HG03280 (cell line): ENCODE measurements around the gene PDE4D.
"Not testable (repeated sequence)": the region's sequence is repeated elsewhere in the genome, so short reads cannot be mapped to it uniquely, and the experiment has no call there.

ENCODE experiments used
- ATAC-seq: cut with Tn5 transposase; IDR thresholded peaks from one replicate; pipeline ENCODE4 v1.9.1; 2021; ENCODE audit warnings: mild to moderate bottlenecking, moderate library complexity; ENCODE audit not compliant: unreplicated experiment

Gene PDE4D

DNA sequence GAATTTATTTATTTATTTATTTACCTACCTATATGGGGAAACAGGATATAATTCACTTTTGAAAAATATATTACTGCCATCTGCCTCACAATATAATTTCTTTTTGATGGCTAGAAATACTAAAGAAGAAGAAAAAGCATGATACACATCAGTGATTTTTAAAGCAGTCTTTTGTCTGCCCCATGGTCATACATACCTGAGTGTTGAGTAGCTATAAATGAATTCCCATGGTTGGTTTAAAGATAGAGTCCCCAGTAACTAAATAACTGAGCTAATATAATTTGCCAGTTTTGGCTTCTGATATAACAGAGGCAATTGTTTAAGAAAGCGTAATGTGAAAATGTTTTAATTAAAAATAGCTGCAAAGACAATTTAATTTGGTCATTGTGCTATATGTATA lies 447.8 kb downstream of the PDE4D start:
- no peak for ATAC-seq

DNA sequence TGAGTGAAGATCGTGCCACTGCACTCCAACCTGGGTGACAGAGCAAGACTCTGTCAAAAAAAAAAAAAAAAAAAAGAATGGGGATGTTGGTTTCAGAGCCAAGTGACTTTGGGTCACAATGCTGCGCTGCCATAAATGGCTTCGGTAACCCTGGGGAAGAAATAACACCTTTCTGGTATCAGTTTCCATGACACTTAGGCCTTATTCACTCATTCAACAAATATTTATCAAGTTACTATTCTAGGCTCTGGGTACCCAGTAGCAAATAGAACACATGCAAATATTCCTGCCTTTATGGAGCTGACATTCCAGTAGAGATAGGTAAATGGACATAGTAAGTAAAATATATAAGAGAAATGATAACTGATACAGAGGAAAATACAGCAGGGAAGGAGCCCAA lies 454.2 kb downstream of the PDE4D start:
- no peak for ATAC-seq

DNA sequence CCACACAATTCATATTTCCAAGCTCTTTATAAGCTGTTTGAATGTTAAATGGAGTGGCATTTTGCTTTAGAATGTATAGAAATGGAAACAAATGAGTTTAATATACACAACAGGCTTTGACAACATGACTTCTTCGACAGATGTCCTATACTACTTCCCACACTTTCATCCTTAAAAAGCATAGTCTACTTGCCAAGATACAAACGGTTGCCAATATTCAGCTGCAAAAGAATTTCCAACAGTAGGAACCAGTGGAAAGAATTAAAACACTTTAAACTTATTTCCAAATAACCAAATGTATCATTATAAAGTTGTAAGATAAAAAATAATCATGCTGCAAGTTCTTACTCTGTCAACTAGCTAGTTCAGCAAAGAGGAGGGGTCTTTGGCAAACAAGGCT lies 456.4 kb downstream of the PDE4D start:
- ATAC-seq, result no peak

DNA sequence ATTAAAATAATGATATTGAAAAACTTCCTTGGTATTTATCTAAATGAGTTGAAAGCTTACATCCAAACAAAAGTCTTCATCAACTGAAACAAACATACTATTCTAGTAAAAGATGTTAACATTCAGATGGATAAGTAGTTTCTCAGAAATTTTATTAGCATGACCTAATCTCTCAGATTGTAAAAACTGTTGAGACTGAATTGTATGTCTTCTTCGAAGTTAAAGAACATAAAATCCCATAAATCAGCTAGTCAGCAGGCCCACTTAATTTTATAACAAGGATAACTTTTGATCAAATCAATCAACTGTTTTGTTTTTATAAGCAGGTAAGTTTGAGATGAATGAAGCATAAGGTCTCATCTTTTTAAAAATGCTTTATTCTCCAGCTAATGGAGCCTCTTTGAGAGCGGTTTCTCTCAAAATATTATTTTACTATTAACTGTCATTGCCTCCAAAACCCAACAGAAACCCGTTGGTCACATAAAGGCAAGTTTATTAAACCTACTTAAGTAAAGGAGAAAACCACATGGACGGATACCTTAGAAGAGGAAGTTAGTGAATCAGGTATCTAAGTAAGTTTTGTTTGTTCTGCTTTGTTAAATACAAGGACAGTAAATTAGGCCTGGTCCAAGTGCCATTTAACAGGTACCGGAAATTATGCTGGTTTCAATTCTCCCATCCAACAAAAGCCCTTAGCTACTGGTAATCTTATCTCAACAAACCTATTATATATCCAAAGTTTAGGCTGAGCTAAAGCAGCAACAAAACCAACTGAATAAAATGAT lies 457.0 kb downstream of the PDE4D start:
- no peak for ATAC-seq

DNA sequence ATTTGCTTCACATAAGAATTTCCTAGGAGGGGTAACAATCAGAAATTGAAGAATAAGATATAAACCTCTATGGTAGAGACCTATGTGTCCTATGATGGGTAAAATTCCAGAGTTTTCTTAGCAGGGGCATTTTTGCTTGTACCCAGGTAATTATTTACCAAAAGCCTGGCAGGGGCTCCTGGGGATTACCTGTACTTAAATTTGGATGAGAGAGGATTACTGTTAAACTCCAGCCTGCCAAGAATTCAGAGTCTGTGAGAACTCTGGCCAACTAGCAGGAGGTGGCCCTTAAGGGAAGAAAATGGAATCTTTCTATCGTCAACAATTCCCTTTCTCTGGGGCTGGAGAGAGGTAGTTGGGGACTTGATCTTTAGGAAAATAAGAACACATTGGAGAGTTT lies 460.4 kb downstream of the PDE4D start:
- no peak for ATAC-seq

DNA sequence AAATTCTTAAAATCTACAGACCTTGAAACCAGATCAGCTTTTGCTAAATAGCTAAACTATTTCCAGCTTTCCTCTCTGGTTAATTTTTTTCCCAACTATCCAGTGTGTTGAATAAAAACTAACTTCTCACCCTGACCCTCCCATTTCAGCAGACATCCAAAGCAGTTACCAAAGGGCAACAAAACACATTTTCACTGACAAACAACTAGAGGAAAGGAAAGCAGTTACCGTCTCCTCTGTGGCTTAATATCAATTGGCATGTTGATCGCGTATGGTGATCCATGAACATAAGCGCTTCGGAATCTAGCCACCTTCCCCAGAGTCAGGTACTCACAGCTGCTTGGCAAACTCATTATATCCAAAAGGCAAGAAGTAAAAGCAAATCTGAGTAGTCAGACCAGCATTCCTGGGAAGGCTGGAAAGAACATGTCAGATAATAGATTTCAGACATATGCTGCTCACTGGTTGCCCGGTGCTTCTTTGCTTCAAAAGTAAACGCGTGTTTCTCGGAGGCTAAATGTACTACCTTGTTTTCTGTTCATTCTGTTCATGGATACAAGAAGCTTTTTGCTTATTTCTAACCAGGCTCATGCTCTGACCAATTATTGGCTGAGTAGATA lies 463.4 kb downstream of the PDE4D start:
- ATAC-seq, result no peak

DNA sequence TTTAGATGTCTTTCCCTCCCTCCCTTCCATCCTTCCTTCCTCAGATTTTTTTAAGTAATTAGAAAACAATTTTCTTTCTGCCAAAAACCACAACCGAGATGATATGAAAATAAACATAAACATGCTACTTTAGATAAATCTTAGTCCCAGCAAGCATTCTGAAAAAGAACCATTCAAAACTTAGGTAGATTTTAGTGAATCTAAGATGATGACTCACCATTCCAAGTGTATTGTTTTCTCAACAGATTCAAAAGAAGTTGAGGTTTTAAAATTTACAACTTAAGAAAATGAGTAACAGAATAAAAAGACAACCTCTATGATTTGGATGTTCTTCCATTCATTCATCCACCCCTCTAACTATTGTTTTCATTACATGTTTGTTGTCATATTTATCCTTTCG lies 465.1 kb downstream of the PDE4D start:
- ATAC-seq, result no peak

DNA sequence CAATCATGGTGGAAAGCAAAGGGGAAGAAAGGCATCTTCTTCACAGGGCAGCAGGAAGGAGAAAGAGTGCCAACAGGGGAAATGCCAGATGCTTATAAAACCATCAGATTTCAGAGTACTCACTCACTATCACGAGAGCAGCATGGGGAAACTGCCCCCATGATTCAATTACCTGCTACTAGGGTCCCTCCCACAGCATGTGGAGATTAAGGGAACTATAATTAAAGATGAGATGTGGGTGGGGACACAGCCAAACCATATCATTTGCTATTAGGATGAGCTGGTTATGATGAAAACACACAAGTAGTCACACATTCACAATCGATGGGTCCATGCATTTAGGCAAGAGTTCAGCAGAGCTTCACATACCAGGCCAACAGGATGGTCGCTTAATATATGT lies 469.0 kb downstream of the PDE4D start:
- ATAC-seq, result no peak

DNA sequence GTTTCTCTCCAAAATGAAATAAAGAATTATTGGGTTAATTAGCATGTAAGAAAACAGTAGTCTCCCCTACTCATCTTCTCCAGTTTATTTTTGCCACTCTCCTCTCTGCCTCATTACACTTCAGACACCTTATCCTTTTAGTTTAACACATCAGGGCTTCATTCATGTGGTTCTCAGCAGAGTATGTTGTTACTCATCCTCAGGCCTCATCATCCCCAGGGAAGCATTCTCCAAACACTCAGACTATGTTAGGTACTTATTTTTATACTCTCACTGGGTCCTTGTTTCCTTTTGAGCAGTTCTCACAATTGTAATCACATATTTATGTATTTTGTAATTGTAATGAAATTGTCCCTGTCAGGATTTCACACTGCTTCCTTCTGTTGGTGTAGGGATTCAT lies 470.5 kb downstream of the PDE4D start:
- ATAC-seq, result no peak

DNA sequence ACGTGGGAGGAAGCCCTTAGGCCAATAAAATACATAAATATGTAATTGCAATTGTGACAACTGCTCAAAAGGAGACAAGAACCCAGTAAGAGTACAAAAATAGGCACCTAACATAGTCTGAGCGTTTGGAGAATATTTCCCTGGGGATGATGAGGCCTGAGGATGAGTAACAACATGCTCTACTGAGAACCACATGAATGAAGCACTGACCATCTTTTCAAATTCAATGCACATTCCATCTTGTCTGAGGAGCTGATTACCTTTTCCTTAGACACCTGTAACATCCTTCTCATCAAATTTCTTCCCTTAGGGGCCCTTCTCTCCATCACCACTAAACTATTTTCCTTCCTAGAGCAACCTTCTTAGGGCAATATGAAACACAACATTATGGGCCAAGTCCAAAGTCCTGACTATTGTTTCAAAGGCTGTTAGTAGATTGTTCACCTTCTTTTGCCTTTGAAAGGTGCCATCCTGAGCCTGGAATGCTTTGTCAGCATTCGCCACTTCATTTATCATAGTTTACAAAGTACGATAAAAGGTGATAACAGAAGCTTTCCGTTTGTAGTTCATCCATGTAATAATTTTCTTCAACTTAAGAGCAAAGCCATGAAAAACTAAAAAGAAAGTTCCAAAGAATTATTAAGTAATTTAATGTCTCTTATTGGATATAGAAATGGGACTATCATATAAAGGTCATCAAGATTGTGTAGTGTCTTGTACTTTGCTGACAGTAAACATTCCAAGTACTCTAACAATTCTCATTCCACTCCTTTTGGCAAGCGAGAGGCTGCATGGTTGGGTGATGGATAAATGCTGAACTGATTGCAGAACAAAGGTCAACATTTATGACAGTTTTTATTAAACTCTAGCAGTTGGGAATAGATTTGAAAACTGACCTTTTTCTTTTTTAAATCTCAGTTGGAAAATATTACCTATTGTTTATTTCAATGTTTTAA lies 471.3 kb downstream of the PDE4D start:
- ATAC-seq, result no peak

DNA sequence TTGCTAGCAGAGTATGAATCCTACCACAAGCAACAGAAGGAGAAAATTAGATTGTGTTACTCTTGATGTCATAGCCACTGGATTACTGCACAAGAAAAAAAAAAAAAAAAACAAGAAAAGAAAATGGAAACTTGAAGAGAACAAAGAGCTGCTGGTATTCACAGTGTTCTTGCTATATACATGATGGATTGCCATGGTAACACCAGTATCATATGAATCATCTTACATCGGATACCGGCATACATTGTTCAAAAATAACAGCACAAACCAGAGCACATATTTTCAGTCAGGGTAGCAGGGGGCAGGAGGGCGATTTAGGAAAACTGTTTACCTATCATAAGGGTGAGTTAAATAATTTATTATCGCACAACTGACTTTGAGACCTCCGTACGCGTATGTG lies 472.9 kb downstream of the PDE4D start:
- no peak for ATAC-seq

DNA sequence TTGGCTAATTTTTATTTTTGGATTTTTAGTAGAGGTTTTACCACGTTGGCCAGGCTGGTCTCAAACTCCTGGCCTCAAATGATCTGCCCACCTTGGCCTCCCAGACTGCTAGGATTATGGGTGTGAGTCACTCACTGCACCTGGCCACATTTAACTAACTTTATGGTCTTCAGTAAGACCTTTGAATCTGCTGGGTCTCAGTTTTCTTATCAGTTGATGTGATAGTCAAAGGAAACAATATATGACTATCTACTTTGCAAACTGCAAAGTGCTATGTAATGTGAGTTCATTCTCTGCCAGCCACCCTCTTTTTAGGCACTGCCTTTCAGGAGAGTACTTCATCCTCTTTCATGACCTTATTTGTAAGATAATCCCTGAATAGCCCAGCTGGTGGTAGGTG lies 474.7 kb downstream of the PDE4D start:
- no peak for ATAC-seq

DNA sequence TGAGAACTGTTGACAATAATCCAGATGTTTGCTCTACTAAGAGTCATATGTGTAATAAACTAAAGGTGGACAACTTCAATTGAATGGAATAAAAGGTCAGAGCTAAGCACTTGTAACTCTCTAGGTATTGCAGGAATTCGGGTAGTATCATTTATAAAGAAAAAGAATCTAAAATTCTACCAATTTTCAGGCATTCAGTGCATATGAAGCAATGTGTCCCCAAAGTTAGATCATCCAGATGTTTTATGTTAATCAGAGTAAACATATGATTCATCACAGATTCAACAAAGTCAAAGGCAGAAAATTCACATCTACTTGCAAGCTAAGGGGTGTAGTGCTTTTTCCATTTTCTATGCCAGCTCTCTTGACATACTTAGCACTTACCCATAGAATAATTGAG lies 477.1 kb downstream of the PDE4D start:
- ATAC-seq, result no peak

DNA sequence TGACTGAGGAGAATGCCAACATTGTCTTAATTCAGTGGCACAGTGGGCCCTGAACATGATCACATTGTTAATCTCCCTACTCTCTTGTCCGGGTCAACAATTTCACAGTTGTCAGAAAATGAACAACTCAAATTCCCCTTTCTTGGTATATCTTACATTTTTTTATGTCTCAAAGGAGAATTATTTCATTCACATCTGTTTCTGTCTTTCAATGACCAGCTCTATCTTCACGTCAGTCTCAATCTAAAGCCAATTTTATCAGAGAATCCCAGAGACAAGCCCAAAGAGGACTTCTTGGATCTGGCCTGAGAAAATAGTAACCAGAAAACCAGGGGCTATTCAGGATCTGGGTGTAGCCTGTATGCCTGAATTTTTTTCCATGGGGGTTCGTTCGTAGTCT lies 477.5 kb downstream of the PDE4D start:
- no peak for ATAC-seq

DNA sequence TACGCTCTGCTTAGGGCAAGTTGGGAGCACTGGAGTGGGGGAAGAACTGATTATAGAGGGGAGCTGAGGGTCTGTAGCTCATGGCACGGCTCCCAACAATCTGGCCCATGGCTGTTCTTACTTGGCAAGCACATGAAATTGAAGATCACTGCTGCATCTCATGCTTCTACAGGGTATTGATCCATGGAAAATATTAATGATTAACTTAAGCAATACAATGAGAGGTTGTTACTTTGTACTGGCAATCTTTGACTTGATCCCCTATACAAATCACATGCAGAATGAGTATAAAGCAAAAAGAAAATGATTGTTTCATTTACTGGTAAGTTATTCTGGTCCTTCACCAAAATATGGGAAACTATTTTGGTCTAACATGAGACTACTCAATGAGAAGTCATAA lies 481.1 kb downstream of the PDE4D start:
- ATAC-seq, result no peak

DNA sequence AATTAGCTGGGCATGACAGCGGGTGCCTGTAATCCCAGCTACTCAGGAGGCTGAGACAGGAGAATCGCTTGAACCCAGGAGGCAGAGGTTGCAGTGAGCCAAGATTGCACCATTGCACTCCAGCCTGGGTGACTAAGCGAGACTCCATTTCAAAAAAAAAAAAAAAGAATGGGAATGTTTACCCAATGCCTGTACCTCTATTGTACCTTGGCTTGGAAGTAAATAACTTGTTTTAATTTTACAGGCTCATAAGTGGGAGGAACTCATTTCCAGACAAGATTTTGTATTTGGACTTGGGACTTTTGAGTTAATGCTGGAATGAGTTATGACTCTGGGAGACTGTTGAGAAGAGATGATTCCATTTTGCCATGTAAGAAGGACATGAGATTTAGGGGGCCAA lies 484.5 kb downstream of the PDE4D start:
- ATAC-seq, result not testable (repeated sequence)

DNA sequence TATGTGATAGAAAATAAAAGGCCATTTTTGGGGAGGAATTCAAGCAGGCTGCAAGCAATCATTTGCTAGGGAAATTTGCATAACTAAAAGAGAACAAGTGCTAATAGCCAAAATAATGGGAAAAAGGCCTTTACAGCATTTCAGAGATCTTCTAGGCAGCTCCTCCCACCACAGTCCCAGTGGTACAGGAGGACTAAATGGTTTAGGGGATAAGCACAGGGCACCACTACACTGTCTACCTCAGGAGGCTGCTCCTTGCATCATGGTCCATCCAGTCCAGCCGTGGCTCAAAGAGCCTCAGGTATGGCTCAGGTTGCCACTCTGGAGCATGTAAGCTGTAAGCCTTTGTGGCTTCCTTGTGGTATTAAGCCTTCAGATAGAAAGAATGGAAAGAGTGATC lies 485.6 kb downstream of the PDE4D start:
- no peak for ATAC-seq

DNA sequence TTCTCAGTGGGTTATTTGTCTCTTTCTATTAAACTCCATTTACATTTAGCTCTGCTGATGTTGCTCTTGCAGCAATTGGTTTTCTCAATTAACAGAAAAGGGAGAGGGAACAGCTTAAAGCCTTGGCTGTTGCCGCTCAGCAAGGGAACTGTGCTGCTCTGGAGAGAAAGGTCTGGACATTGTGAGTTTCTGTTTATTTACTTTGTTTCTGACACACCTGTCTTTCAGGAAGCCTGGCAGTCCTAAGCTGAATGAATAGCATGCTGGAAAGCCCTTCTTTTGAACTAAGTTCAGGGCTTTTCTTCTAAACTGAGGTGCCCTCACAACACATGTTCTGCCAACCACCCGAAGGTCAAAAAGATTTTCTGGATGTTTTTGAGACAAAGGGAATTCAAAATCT lies 491.9 kb downstream of the PDE4D start:
- ATAC-seq, result no peak

DNA sequence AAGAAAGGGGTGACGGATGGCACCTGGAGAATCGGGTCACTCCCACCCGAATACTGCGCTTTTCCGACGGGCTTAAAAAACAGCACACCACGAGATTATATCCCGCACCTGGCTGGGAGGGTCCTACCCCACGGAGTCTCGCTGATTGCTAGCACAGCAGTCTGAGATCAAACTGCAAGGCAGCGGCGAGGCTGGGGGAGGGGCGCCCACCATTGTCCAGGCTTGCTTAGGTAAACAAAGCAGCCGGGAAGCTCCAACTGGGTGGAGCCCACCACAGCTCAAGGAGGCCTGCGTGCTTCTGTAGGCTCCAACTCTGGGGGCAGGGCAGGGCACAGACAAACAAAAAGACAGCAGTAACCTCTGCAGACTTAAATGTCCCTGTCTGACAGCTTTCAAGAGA lies 498.6 kb downstream of the PDE4D start:
- not testable (repeated sequence) for ATAC-seq

DNA sequence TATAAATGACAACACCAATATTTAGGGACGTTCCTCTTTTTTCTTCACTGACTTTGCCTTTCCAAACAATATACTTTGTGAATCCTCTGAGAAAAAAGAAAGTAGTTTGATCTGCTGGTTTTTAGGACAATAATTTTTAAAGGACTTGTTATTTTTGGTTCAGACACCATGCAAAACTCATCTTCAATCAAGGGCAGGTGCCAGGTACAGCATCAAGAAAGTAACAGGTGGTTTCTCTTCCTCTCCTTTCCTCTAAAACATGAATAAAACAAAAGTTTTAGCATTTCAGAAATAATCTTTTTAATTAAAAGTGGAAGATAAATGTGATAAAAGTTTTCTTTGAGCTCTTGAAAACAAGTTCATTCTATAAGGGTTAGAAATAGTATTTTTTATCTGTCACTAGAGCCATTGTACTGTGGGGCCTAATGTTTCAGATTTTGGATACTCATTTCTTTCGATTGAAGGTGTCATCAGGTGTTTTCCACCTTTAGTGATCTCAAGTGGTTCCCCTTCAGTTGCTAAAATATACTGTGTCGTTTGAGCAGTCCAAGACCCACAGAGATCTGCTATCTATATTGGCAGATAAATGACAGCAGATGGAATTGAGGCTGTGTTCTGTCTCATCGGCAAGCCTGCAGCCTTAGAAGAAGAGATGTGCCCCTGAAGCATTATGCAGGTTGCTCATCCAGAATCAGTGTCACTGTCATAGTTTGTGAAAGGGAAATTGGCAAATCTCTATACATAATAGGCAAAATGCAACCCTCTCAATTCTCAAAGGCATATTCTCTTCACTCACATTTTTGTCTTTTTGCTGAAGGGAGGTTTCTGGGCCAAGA lies 499.7 kb downstream of the PDE4D start:
- ATAC-seq, result no peak

DNA sequence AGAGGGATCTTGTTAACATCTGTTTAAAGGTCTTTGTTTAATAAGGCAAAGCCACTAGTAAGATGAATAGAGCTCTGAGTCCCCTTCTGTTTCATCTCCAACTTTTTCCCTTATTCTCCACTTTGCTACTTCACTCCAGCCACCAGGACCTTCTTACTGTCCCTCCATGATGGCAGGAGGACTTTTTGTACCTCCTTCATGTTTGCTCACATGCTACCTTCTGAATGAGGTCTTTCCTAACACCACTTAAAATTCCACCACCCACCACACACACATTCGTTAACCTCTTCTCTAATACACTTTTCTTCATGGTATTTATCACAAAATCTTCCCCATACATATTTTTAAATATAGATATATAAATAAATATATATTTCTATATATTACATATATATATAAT lies 501.9 kb downstream of the PDE4D start:
- no peak for ATAC-seq
